Right ventricle myocardium inferior (tissue), 1 donor: ENCODE measurements around the gene RRP7A. TPM values are rescaled to one million over a fixed set of nuclear protein-coding genes. Genes with fewer than 3 reads are reported as not detected.
"Not testable (repeated sequence)": the region's sequence is repeated elsewhere in the genome, so short reads cannot be mapped to it uniquely, and the experiment has no call there.

ENCODE experiments used
- ATAC-seq: fragments of 200-7000 bp; cut with Tn5 transposase; one replicate; pipeline ENCODE4 v1.9.1; 2020; ENCODE audit warnings: mild to moderate bottlenecking, moderate library complexity
- DNase-seq: peaks from one replicate; pipeline ENCODE4 v3.0.0; 2021; ENCODE audit errors: missing footprints
- intact Hi-C: fragments of 100-400 bp; cut with DNase I; formaldehyde crosslinking; loops from one replicate; pipeline ENCODE4 v1.11.0; 2022
- total RNA-seq: library from RNA; stranded (reverse); fragmentation: NEBNext Ultra II Directional; extraction: Animal tissue kit (Norgen Biotek cat#: 25700); gene quantifications from one replicate; pipeline ENCODE4 v1.2.1, GENCODE V29; 2021
- donor health status: DM: no; HTN: yes; CAD: no; lungs with severe emphysema.

RRP7A gene
- total RNA-seq, 1 donor from 2014 or later, result 16.3 TPM

DNA sequence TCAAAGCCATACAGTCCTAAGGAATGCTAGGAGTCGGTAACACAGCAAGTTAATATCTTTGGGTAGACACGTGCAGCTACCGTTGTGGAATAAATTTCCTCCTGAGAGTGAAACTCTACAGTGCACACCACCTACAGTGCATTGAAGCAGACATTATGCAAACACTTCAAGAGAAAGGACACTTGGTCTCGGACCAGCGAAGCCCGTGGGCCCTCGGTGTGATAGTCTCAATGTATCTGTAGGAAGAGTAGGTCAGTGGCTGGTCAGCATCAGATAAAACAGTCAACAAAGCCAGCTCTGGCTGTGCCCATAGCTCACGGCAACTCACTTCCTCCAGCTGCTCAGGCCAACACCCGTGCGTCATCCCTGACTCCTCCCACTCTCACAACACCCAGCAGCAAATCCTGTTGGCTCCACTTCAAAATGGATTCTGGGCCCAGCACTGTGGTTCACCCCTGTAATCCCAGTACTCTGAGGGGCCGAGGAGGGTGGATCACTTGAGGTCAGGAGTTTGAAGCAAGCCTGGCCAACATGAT, 19.7 kb upstream of the RRP7A start:
- intact Hi-C loops, DNase-seq: not testable (repeated sequence)
- ATAC-seq, result peak; percentile 63

DNA sequence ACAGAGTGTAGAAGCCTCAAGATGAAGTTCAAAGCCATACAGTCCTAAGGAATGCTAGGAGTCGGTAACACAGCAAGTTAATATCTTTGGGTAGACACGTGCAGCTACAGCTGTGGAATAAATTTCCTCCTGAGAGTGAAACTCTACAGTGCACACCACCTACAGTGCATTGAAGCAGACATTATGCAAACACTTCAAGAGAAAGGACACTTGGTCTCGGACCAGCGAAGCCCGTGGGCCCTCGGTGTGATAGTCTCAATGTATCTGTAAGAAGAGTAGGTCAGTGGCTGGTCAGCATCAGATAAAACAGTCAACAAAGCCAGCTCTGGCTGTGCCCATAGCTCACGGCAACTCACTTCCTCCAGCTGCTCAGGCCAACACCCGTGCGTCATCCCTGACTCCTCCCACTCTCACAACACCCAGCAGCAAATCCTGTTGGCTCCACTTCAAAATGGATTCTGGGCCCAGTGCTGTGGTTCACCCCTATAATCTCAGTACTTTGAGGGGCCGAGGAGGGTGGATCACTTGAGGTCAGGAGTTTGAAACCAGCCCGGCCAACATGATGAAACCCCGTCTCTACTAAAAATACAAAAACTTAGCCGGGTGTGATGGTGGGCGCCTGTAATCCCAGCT, 17.7 kb upstream of the RRP7A start:
- intact Hi-C loops, DNase-seq: not testable (repeated sequence)
- ATAC-seq, result peak; percentile 63

DNA sequence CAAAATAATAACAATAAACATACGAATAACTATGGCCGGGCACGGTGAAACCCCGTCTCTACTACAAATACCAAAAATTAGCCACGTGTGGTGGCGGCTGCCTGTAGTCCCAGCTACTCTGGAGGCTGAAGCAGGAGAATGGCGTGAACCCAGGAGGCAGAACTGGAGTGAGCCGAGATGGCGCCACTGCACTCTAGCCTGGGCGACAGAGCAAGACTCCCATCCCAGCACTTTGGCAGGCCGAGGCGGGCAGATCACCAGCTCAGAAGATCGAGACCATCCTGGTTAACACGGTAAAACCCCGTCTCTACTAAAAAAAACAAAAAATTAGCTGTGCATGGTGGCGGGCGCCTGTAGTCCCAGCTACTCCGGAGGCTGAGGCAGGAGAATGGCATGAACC, 17.0 kb upstream of the RRP7A start:
- intact Hi-C loops, DNase-seq, ATAC-seq: not testable (repeated sequence)

DNA sequence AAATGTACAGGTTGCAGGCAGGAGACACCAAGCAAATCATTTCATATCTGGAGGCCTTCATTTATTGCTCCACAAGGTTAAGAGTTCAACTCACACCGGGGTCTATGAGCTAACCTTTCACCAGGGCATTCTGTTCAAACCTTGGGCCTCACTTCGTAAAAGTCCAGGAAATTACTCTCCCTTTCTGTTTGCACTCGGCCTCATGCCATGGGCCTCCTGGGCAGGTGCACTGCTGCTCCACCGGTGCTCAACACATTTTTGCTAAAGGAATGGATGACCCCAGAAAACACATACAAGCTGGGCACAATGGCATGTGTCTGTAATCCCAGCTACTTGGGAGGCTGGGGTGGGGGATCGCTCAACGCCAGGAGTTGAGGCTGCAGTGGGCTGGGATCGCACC, 16.6 kb upstream of the RRP7A start:
- intact Hi-C loops, result no loop called here
- DNase-seq (no peak), ATAC-seq (no peak)

DNA sequence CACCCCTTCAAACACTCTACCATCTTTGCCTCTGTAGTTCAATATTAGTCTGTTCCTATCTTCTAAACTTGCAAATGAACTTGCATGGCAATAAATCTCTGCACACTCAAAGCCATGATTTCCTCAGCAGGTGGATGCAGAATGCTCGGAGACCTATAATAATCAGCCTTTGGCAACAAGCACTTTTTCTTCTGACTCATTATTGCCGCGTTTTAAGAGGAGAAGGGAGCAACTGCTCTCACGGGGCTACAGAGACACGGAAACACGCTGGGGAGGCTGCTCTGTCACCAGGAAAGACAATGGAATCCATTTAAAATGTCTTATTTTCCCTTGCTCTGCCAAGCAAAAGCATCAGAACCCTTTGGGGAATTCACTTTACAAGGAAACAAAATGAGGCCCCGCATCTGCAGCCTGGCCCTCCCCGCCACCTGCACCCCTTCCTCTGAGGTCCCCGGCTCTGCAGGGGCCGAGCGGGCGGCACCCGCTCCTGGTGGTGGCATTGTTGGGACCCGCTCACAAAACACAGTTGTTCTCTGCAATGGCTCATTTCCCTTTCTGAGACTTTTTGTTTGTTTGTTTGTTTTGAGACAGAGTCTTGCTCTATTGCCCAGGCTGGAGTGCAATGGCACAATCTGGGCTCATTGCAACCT, 15.6 kb upstream of the RRP7A start:
- DNase-seq, ATAC-seq, intact Hi-C loops: not testable (repeated sequence)

DNA sequence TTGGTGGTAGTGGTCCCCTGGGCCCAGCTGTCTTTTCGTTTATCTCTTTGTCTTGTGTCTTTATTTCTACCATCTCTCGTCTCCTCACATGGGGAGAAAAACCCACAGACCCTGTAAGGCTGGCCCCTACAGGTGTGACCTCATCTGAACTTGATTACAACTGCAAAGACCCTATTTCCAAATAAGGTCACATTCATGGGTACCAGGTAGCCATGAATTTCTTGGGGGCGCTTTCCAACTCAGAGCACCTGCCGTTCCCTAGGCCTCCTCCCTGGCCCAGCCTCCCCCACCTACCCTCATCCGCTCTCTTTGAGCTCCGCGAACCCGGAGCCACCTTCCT, 14.0 kb upstream of the RRP7A start:
- intact Hi-C loops, result no loop called here
- ATAC-seq, result no peak
- DNase-seq, result no peak

DNA sequence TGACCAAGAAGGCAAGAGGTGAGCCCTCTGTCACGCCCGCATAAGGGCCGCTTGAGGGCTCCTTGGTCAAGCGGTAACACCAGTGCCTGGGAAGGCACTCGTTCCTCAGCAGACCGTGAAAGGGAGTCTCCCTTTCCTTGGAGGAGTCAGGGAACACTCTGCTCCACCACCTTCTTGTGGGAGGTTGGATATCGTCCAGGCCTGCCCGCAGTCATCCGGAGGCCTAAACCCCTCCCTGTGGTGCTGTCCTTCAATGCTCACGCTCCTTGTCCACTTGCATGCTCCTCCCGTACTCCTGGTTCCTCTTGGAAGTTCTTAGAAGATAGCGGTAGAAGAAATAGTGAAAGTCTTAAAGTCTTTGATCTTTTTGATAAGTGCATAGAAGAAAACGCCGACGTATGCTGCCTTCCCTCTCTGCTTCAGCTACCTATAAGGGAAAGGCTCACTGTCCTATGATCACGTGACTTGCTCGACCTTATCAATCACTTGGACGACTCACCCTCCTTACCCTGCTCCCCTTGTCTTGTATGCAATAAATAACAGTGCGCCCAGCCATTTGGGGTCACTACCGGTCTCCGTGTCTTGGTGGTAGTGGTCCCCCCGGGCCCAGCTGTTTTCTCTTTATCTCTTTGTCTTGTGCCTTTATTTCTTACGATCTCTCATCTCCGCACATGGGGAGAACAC, 11.9 kb upstream of the RRP7A start:
- ATAC-seq, intact Hi-C loops, DNase-seq: not testable (repeated sequence)

DNA sequence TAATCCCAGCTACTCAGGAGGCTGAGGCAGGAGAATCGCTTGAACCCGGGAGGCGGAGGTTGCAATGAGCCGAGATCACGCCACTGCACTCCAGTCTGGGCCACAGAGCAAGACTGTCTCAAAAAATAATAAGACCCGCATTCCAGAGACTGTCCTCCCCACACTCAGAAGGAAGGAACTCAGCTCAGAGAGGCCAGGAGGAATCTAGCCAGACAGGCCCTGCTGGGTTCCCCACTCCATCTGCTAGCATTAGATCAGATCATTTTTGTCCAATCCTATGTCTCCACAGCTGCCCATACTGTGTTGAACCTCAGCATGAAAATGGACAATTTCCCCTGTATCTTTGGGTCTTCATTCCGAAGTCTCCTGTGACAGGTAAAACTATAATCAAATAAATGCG, 9.8 kb upstream of the RRP7A start:
- intact Hi-C loops, DNase-seq, ATAC-seq: not testable (repeated sequence)

DNA sequence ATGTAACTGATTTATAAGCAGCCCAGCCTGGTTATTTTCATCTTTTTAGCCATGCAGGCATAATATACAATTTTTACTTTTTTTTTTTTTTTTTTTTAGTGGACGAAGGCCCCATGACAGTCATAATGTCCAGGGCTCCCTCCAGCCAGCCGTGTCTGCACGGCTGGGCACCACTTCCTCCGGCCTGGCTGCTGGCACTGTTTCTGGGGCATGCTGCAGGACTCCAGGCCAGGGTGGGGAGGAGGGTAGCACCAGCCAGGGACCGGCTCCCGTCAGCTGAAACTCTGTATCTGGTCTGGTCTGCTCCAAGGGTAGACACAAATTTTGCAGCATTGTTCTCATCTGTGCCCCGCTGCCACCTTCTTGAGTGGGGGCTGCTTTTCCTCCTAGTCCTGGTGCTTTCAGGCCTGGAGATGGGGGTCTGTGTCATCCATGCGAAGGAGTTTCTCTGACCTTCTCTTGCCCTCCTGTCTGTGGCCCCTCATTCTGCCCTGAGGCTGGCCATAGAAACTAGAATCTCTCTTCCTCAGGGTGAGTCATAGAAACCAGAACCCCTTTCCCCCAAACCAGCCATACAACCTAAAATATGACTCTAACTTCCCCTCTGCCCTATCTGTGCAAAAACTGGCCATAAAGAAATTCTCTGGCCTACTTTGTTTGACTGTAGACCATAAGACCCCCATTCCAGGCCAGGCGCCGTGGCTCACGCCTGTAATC, 9.2 kb upstream of the RRP7A start:
- intact Hi-C loops, result no loop called here
- no peak for ATAC-seq
- DNase-seq, result no peak

DNA sequence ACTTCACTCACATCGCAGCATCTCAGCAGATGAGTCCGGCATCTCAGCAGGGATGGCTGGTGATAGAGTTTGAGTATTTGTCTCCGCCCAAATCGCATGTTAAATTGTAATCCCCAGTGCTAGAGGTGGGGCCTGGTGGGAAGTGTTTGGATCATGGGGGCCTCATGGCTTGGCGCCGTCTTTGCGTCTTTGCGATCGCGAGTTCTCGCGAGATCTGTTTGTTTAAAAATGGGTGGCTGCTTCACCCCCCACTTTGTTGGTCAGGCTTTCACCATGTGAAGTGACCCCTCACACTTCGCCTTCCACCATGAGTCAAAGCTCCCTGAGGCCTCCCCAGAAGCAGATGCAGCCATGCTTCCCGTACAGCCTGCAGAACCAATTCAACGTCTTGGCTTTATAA, 3.0 kb upstream of the RRP7A start:
- intact Hi-C loops, result no loop called here
- ATAC-seq, result no peak

DNA sequence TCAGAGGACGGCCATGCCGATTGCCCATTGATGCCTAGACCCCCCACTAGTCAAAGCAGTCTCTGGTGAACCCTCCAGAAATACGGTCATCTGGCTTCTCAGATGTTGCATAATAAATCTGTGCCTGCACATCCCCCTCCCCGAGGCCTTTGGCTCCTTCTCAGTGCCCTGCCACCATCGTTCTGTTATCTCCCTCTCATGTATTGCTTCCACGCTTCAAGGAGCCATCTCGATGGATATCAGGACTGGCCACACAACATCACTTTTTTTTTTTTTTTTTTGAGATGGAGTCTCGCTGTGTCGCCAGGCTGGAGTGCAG, 1.6 kb upstream of the RRP7A start:
- intact Hi-C loops, result no loop called here
- ATAC-seq (no peak), DNase-seq (no peak)

More for the DNA sequence above, 3.0 kb upstream of the RRP7A start:
- no peak for DNase-seq

DNA sequence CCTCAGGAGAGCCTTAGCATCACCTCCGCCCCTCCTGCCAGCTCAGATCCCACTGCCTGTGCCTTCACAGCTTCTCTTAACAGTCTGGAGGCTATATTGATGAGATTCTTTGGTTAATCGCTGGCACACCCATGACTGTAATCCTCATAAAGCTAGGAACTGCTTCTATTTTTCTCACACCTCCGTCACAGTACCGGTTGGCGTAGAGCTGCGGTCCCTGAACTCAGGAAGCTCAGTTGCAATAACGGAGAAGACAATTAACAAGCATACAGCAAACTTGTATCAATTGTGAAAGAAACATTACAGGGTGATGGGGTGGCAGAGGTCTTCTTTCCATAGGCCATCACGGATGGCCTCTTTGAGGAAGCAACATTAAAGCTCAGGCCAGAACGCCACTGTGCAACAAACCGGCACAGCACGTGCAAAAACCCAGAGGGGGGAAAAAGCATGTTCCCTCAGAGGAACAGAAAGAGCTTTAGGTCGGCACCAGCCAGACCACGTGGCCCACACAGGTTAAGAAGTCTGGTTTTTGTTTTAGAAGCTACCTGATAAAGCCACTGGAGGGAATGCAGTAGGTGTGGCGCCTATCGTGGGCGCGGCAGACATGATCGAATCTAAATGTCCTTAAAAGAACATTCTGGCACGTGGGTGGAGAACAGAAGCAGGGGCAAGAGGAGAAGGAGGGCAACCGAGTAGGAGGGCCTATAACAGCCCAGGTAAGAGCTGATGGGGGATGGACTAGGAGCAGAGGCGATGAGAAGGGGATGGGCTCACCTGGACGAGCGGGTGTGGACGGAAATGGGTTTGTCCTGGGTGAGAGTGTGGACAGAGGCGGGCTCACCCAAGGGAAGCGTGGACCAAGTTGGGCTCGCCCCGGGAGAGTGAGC, 715 bp downstream of the RRP7A start:
- DNase-seq, intact Hi-C loops: not testable (repeated sequence)
- peak; percentile 6 for ATAC-seq

DNA sequence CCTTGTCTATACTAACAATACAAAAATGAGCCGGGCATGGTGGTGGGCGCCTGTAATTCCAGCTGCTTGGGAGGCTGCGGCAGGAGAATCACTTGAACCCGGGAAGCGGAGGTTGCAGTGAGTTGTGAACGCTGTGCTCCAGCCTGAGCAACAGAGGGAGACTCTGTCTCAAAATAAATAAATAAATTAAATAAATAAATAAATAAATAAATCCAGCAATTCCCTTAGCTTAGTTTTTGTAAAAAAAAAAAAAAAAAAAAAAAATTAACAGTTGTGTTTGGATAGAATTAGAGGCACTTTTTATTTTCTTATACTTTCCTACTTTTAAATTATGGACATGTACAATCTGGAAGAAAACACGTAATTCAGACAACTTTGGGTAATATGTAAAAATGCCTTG, 2.5 kb downstream of the RRP7A start:
- intact Hi-C loops, ATAC-seq, DNase-seq: not testable (repeated sequence)

DNA sequence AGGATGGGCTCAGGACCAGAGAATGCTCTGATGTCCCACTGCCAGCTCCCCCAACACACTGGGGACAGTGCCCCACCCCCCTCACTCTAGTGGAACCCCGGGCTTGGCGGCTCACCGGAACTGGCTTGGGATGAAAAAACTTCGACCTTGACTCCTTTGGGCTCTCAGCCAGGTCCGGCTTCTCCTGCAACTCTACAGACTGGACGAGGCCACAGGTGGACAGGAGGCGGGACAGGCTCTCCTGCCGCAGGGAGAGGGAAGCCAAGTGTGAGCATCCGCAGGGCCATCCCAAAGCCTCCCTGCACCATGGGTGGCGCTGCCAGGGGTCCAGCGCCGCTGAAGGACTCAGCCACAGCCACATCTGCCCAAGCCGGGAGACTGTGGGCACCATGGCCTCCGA, 3.7 kb downstream of the RRP7A start:
- no peak for ATAC-seq
- DNase-seq, result no peak
- intact Hi-C loops, result no loop called here

DNA sequence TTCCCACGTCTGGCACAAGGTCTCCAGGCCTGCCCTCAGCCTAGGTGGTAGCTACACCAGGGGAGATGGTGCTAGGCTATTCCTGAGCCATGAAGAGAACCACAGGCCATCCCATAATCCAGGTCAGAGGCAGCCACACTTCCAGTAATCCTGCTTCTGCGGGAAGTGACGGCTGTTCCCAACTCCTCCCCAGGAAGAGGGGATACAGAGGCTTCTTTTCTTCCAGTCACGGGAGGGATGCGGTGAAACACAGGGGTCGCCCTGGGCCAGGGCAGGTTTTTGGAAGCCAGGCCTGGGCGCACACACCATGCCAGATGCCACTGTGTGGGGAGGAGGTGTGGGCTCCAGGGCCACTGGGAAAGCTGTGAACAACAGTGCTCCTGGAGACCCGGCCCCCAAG, 4.3 kb downstream of the RRP7A start:
- DNase-seq, ATAC-seq, intact Hi-C loops: not testable (repeated sequence)

DNA sequence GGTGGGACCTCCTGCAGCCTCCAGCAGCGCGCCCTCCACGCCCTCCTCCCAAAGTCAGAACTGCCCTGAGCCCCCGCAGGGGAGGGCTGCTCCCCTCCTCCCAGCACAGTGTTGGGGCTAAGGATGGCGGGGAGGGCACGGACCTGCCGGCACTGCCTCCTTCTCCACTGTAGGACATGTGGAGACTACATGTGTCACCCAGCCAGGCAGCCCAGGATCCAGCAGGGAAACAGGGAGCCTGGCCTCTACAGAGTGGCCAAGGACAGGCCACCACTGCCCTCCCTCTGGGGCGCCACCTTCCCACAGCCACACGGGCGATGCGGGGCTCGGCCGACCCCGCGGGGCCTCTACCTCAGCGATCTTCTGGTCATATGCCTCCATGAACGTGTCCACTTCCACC, 5.3 kb downstream of the RRP7A start:
- not testable (repeated sequence) for ATAC-seq

DNA sequence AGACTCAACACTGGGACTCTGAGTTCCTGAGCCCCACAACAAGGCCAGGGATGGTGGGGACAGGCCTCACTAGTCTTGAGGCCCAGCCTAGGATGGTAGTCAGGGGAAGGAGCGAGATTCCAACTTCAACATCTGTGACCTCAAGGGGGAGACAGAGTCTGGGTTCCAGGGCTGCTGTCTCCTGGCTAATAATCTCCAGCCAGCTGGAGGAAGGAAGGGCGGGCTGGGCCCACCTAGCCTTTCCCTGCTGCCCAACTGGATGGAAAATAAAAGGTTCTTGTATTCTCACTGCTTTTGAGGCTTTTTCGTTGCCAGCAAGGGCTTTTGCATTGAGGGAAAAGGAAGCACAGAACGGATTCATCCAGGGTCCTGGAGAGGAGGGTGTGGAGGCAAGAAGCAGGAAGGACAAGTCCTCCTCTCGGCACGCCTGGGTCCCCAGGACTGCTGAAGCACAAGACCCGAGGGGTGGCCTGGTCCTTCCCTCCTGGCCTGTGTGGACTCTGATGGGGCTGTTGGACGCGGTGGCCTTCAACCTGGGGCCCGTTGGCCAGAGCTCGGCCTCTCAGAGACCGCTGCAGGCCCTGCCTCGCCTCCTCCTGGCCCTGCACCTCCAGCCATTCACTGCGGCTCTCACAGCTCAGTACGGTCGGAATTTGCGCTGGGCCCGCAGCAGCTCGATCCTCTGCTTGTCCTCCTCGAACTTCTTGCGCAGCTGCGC, 7.2 kb downstream of the RRP7A start:
- intact Hi-C loops, DNase-seq: not testable (repeated sequence)
- peak; percentile 49 for ATAC-seq

More for the DNA sequence above, 5.3 kb downstream of the RRP7A start:
- intact Hi-C loops, DNase-seq: not testable (repeated sequence)

DNA sequence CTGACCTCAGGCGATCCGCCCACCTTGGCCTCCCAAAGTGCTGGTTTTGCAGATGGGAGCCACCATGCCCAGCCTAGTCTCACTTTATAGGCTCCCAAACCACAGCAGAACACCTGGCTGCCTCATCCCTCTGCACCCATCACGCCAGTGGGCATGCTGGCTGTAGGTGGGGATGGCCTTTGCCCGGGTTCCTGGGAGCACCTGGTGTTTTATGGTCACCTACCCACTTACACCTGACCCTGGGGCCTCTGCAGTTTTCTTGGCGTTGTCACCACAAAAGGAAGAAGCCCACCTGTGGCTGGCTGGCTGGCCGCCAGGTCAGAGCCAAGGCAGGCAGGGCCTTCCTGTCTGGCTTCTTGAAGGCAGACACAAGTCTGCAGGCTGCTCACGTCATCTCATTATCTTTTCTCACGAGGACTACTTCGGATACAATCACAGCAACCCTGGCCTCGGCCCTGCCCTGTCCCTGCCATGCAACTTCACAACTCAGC, 8.2 kb downstream of the RRP7A start:
- intact Hi-C loops, result no loop called here
- DNase-seq (no peak), ATAC-seq (no peak)
